Measurements from ENCODE around the gene ACTR3. TPM values are rescaled to one million over a fixed set of nuclear protein-coding genes. Genes with fewer than 3 reads are reported as not detected.

ACTR3 gene
- polyA plus RNA-seq, 1 donor: 168 TPM

DNA sequence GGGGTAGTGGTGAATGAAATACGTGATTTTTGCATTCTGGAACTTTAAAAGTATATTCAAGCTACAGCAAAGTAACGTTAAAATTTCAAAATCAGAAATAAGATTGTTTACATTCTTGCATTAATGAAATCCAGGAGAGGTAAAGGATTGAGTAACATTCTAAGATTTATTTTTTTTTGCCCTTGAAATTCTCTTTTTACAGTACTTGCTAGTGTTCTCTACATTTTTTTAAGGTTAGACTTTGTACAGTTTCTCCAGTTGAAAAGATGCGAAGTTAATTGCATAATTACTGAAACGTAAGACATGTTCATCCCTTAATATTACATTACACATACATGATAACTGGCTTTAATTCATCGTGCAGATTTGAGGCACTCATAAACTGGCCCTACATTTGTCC is 74.5 kb downstream of the ACTR3 start:
- DNase-seq: no peak

DNA sequence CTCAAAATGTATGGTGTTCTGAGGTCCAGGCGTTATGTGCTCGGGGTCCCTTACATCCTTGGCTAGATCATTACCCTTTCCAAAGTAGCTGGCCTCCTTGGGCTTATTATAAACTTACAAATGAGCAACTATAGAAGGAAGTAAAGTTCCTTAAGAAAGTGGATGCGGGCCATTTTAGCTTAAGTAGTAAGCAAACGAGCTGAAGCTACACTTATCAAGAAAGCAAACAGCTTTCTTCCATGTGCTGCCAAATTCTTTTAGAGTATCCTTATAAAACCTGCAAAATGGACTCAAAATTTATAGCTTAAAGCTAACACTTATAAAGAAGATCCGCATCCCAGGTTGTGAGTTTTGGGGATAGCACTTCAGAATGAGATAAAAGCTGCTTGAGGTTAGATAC is 75.3 kb downstream of the ACTR3 start:
- DNase-seq: no peak

GRCh38 chr2:113965644-113966043 is 75.8 kb downstream of the ACTR3 start:
- no peak for DNase-seq

GRCh38 chr2:113966171-113966570 is 76.3 kb downstream of the ACTR3 start:
- no peak for DNase-seq

- no peak for DNase-seq
Measured at GRCh38 chr2:113966832-113967231, 76.9 kb downstream of the ACTR3 start.

GRCh38 chr2:113967272-113967671 is 77.4 kb downstream of the ACTR3 start:
- no peak for DNase-seq

DNA sequence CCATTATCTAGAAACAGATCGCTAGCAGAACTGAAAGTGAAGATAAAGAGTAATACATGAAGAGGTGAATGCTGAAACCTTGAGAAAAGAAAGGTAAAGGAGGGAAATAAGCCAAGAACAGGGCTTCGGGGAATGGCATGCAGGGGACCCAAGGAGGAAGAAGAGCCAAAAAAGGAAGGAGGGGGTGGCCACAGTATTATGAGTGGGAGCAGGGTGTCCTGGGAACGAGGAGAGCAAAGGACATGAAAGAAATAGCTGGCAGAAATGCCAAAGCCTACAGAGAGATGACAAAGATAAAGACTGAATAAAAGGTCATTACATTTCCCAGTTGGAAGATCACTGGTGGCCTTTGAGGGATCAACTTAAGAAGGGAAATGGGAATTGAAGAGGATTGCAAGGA is 82.9 kb downstream of the ACTR3 start:
- no peak for DNase-seq

- no peak for DNase-seq
Measured at GRCh38 chr2:113973810-113974209, 83.9 kb downstream of the ACTR3 start.

DNA sequence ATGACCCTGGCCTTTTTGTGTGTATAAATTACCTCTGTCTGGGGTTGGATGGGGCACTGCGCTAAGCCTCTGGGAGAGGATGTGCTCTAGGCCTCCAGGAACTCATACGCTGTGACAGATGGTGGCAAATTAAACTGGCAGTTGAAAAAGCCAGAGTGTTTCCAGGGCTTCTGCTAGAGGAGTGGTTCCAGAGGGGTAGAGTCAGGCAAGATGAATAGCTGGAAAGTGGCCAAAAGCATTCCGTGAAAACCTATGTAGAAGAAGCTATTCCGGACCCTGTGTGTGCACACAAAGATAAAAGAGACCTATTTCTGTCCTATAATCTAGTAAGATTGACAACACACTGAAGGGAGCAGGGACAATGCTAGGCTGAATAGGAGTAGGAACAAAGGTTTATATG is 84.8 kb downstream of the ACTR3 start:
- DNase-seq: no peak

- no peak for DNase-seq
Measured at GRCh38 chr2:113976277-113976928, 86.5 kb downstream of the ACTR3 start.

- DNase-seq: no peak
Measured at GRCh38 chr2:113977060-113977659, 87.3 kb downstream of the ACTR3 start.

DNA sequence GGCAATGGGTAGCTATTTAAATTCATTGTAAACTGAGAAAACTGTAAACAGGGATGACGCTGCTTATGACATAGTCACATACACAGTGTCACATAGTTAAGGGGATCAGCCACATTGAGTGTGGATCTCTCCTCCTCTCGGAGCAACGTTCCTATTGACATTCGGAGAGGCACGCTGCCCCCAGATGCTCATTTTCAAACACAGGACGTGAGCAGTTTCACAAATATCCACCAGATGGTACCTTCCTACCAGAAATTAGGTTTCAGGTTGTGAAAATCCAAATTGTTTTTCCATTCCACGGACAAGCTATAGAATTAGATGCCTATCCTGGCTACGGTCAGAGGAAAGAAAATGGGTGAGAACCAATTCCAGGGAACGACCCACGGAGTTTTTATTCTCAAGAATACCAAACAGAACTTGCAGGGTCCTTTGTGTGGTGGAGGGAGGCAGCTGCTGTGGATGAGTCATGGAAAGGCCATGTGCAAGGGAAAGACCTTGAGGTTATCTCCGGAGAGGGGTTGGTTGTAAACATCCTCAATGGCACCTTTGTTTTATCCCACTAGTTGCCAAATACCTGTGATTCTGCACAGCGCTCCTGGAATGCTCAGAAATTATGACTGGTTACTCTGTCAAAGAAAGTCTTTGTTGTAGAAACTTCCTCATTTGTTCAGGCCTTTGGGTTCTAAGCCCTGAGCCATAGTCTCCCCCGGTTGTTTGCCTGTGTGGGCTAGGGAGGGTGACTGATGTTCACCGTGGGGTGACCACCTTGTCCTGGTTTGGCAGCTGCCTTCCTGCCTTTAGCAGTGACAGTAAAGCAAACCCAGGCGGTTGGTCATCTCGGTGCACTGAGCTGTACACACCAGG is 88.0 kb downstream of the ACTR3 start:
- DNase-seq: no peak

DNA sequence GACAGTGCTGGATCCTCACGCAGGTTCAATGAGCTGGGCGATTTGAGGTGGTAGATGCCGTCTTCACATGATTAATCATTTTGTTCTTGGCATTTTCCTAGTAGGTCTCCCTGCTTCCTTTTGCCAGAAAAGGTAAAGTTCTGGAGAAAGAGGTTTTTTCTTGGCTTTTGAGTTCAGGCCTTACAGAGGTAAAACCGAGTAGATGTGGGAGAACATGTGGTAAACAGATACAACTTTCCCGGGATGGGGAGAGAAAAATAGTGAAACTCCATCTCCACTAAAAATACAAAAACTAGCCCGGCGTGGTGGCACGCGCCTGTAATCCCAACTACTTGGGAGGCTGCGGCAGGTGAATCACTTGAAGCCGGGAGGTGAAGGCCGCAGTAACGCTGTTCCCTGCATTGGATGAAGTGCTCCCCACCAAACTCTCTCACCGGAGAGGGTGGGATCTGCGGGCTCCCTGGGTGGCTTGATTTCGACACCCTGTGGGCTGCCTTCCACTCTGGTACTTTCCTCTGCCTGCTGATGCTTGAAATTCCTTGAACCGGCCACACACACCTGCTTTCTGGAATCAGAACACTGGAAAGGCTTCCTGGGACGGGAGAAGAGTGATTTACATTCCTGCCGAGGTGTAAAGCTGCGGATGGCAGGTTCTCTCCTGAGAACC is 88.8 kb downstream of the ACTR3 start:
- DNase-seq: no peak

GRCh38 chr2:113979191-113980128 is 89.6 kb downstream of the ACTR3 start:
- no peak for DNase-seq

DNA sequence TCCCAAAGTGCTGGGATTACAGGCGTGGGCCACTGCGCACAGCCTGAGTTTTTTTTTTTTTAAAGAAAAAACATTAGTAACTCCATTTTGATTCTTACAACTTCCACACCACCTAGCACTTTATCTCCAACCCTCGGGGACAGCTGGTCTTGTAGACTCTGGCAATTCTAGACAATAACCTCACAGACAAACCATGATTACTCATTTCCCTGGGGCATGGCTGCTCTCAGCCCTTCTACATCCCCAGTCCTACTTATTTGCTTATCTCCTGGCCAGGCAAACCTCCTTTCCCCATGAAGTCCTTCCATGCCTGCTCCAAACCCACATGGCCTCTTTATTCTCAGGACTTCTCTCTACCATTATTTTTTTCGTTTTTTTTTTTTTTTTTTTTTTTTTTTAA is 91.1 kb downstream of the ACTR3 start:
- no peak for DNase-seq

DNA sequence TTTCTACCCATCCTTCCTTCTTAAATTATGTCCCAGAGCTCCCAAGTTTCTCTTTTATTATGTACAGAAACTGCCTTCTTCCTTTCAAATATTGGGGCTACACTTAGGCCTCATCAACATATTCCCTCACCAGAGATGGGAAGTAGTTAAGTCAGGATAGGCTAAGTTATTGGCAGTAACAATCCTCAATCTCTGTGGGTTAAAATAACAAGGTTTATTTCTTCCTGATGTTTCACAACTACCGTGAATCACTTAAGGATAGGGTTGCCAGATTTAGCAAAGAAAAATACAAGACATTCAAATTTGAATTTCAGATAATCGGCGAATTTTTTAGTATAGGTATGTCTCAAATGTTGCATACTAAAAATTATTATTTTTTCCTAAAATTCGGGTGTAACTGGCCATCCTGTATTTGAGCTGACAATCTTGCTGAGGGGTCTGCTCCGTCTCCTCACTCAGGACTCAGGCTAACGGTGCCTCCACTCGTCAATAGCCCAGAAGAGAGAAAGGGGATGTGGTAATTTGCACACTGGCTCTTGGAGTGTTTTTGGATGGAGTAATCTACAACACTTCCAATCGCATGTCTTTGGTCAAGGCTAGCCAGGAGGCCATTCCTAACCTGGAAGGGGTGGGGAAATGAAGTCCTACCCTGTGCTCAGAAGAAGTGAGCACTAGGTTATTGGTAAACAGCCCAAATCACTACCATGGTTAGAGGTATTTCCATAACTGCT is 91.7 kb downstream of the ACTR3 start:
- DNase-seq: no peak

DNA sequence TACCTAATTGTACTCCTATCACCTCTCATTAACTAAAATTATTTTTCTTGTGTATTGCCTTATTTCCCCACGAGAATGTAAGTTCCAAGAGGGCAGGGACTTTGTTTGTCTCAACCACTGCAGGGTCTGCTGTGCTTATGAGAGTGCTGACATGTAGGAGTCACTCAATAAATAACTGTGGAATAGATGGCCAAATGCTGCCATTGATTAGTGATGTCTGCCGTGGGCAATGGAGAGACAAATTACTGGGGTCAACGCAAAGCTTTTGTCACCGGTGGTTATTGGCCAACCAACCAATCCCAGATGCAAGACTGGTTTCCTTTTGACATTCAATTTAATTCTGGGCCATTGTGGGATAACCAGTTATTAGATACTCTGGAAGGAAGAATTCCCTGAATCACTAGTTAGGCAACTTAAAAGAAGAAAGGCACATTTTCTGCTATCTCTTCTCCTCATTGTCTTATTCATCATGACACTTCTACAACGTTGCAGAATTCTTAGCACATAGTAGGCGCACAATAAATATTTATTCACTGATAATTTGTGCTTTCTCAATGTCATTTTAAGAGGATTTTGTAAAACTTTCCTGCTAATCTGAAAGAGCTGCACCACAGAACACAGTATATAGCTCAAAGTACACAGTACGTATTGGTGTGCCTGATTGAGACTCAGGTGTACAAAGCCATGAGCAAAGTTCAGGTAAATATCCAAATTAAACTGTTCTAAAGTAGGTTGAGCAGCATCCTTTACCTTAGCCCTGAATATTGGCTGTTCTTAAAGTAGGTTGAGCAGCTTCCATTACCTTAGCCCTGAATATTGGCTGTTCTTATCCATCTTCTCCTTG is 95.9 kb downstream of the ACTR3 start:
- no peak for DNase-seq

DNA sequence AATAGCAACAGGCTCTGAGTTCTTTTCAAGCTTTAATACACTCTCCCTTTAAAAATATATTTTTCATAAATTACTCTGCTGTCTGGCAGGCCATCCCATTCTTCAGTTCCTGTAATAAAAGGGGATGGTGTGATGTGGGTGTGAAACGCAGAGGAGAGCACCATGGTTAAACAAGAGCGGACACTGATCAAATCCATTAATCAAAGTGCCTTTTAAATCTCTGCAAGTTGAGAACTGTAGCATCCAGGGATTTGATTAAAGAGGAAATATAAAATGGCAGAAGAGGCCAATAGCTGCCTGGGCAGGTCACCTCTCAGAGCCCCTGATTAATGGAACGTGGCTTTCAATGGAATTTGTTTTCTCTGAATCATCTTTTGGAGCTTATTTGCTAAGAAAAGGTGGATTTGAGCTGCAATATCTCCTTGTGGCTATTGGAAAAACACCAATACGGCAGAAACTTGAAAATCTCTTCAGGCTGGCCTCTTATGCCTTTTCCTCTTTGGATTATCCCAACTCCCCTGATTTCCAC is 96.9 kb downstream of the ACTR3 start:
- DNase-seq: no peak

DNA sequence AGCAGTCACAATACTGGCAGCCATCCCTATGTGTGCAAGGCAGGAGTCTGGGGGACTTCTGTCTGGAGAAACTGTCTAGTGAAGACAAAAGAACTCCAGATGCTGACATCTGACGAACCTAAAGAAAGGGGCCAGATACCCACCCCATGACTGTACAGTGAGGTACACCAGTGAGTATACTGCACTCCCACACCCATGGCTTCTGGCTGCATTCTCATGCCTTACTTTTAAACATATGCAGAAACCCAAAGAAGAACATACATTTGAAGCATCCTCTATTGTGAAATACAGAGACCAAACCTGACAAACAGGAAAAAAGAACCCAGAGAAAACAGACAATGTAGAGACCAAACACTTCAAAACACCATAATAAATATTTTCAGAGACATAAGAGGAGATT is 102.2 kb downstream of the ACTR3 start:
- no peak for DNase-seq
